ENCODE measurements around the gene ADCY4.
"Not testable (repeated sequence)": the region's sequence is repeated elsewhere in the genome, so short reads cannot be mapped to it uniquely, and the experiment has no call there.

The ADCY4 gene

DNA sequence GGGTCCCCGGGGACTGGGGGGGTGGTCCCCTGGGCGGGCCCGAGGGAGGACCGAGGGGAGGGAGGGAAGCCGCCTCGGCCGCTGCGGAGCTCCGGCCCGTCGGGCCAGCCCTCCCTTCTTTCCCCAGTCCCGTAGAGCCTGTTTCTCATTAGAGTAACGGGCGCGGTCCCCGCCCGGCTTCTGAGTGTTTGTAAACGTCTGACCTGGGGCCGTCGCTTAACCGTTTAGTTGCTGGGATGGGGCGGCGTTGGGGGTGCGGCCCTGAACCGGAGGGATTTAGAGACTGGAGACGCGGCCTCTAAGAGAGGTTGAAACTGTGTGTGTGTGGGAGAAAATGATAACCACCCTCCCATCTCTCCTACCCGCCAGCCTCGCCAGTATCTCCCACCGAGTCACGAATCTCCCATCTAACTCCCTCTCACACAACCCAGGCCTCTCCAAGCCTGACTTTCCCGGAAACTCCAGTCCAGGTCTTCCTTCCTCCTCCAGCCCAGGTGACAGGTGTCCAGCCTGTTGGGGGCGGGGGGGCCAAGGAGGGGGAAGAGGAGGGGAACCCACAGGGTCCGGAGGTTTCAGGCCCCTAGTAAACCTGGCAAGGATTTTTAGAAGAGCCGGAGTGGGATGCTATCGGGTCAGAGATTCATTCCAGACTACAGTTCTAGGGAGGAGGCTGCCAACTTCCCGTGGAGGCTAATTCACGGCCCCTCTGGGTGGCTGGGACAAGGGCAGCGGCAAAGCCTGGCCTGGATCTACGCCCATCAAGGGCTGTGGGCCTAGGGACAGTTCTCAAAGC, 32.0 kb upstream of the ADCY4 start:
- DNase-seq (ENCODE audit: low read depth) = peak; percentile 18

DNA sequence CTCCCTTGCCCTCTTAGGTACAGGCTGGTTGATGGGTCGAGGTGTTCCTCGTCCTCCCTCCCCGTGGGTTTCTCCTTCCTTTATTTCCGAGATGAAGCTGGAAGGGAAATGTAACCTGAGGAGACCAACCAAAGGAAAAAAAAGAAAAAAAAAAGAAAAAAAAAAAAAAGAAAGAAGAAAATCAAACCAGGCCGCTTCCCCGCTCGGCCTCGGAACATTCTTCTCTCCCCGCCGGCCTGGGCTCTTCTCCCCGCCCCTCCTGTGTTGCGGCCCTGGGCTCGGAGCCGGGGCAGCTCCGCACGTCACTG, 31.5 kb upstream of the ADCY4 start:
- DNase-seq (ENCODE audit: low read depth) = no peak

DNA sequence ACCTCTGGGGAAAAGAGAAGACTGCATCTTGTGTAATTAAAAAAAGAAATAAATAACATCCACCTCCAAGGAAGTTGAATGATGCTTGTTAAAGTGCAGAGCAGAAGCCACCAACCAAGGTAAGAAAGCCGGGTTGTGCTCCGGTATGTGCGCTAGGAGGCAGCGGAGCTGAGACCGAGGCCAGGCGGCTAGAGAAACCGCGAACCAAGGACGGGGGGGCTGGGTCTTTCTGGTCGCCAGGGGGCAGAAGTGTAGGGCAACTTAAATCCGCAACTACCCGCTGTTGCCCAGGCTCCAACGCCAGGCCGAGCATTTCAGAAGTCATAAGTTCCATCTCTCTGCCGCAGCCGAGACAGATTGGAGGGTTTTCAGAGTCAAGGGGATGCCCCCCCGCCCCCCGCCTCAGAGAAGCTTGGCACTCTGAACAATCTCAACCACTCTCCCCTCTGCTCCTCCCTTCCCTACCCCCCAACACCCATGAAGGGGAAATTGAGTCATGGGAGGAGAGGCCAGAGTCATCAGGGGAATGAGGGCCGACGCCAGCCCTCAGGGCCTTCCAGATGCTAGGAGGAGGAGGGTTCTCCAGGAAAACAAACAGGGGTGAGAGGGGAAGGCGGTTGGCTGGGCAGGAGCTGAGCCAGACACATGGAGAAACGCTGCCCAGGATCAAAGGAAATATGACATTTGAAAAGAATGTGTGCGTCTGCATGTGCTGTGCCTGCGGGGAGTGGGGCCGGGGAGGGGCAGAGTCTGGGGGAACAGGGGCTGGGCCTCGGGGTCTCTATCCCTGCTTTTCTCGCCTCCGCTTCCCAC, 30.9 kb upstream of the ADCY4 start:
- DNase-seq (ENCODE audit: low read depth) = peak; percentile 71

DNA sequence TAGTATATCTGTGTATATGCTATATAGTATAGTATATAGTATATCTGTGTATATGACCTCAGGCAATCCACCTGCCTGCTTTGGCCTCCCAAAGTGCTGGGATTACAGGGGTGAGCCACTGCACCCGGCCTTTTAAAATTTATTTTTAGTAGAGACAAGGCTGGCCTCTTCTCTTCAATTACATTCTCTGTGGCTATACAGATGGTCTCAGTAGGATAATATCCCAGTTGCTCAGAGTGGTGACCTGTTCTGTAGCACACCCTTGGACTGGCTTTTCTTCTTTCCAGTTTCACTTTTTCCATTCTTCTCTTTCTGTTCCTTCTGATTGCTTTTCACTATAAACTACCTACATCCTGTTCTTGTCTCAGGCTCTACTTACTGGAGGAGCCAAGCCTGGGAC, 30.0 kb upstream of the ADCY4 start:
- DNase-seq (ENCODE audit: low read depth) = no peak

DNA sequence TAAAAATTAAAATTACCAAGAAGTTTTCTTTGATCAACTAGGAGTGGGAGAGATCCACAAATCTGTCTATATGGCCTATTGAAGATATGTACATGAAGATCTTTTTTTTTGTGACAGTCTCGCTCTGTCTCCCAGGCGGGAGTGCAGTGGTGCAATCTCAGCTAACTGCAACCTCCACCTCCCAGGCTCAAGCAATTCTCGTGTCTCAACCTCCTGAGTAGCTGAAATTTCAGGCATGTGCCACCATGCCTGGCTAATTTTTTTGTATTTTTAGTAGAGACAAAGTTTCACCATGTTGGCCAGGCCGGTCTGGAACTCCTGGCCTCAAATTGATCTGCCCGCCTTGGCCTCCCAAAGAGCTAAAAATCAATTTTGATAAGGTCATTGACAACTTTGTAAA, 28.5 kb upstream of the ADCY4 start:
- DNase-seq (ENCODE audit: low read depth) = no peak

DNA sequence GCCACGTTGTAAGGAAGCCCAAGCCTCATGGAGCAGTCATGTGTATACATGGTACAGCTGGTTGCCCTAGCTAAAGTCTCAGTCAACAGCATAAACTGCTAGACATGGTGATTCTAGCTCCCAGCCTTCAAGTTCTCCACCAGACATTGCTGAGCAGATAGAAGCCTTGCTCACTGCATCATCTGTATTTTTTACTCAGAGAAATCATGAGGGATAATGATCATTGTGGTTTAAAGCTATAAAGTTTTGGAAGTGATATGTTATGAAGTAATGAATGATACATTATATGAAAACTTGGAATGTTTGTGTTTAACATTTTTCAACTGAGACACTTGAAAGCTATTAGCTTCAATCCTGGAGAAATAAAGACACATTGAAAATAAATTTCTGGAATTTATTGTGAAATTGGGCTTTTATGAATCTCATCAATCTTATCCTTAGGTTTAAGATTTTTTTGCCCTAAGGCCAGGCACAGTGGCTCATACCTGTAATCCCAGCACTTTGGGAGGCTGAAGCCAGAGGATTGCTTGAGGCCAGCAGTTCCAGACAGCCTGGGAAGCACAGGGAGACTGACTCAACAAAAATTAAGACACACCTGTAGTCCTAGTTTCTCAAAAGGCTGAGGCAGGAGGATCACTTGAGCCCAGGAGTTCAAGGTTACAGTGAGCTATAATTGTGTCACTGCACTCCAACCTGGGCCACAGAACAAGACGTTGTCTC, 27.5 kb upstream of the ADCY4 start:
- DNase-seq (ENCODE audit: low read depth) = no peak

DNA sequence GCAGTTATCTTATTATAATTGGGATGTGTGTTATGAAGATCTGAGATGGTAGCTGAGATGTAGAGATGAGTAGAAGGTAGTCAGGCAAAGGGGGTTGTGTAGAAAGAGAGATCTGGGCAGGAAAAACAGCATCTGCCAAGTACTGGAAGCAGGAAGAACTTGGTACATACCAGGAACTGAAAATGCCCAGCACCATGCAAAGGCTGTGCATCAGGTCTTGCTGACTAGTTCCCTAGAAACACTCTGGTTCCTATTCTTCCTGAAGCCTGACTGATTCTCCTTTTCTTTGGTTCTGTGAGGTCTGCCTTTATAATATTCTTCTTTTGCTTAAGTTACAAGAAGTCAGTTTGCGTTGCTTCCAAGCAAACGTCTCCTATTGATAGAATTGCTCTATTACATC, 26.5 kb upstream of the ADCY4 start:
- DNase-seq (ENCODE audit: low read depth) = no peak

DNA sequence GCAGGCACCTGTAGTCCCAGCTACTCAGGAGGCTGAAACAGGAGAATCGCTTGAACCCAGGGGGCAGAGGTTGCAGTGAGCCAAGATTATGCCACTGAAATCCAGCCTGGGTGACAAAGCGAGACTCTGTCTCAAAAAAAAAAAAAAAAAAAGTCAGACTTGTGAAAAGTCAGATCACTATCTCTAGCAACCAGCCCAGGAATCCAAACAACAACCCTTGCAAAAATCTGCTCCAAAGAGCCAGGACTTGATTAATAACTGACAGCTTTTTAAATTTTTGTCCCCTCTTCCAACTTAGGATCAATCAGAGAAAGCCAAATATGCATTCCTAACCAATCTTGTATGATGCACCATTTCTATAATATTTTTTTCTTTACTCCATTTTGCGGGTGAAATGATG, 25.4 kb upstream of the ADCY4 start:
- no peak for DNase-seq (ENCODE audit: low read depth)

DNA sequence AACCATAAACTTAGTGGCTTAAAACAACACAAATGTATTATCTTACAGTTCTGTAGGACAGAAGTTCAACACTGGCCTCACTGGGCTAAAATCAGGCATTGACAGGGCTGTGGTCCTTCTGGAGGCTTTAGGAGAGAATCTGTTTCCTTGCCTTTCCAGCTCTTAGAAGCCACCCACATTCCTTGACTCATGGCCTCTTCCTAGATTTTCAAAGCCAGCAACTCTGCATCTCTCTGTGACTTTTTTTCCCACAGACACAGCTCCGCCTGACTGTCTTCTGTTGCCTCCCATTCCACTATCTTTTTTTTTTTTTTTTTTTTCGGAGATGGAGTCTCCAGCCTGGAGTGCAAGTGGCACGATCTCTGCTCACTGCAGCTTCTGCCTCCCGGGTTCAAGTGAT, 21.3 kb upstream of the ADCY4 start:
- DNase-seq (ENCODE audit: low read depth) = no peak

DNA sequence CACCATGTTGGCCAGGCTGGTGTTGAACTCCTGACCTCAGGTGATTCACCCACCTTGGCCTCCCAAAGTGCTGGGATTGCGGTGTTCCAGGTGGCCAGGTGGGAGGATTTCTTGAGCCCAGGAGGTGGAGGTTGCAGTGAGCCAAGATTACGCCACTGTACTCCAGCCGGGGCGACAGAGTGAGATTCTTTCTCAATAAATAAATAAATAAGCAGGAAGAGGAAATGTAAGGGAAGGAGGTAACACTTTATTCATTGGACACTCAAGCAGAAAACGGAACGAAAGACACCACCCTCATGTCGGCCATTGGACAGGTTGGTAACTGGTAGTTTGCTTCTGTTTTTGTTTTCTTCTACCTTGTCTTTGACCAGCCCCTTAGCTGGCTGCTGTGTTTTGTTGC, 20.1 kb upstream of the ADCY4 start:
- no peak for DNase-seq (ENCODE audit: low read depth)

DNA sequence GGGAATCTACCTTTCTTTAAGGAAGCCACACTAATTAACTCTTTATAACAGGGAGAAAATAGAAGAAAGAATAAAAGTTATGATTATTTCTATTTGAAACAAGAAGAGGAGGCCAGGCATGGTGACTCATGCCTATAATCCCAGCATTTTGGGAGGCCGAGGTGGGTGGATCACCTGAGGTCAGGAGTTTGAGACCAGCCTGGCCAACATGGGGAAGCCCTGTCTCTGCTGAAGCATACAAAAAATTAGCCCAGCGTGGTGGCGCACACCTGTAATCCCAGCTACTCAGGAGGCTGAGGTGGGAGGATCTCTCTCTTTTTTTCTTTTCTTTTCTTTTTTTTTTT, 19.6 kb upstream of the ADCY4 start:
- not testable (repeated sequence) for DNase-seq (ENCODE audit: low read depth)

DNA sequence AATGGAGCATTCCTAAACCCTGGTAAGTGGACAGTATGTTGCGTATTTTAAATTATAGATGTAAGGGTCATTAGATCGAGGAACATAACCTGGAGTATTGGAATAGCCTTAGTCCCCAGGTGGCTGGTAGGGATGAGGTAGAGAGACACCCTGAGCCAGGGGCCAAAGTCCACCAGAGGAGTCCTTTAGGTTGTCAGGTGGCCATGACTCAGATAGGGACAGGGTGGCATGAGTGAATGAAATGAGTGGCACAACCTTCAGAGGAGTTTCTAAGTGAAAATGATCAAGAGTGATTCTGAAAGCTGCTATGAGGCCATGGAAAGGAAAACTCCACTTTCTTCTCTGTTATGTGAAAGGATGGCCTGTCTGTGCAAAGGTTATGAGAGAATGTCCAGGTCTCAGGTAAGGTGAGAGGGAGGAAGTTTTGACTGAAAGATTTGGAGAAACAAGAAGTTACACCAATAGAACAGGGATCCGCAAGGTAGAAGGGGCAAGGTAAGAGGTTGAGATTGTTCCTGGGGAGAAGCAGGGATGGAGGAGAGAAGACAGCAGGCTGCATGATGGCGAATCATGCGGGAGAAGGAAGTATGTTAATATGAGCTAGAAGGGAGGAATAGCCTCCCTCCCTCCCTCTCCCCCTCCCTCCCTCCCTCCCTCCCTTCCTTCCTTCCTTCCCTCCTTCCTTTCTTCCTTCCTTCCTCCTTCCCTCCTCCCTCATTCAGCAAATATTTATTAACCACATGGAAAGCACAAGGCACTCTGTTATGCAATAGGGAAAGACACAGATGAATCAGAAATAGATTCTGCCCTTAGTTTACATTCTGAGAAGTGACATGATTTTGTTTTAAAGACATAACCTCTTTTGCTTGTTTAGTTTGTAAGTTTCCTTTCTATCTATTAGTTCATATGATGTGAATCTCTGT, 18.9 kb upstream of the ADCY4 start:
- DNase-seq (ENCODE audit: low read depth) = no peak

DNA sequence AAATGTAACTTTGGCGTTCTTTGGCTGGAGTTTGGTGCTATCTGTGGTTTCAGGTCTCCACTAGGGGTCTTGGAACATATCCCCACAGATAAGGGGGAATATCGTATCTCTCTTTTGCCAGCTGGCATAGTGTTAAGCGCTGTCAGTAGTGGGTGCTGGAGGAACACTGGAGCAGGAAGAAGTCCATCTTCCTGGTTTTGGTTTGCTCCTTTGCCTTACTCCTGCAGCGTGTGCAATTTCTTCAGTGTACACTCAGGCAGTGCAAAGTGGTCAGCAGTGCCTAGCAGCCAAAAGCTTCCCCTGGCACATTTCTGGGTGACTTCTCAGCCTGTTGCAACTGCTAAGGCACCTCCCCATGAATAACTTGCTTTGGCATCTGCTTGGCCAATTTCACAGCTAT, 16.6 kb upstream of the ADCY4 start:
- no peak for DNase-seq (ENCODE audit: low read depth)

DNA sequence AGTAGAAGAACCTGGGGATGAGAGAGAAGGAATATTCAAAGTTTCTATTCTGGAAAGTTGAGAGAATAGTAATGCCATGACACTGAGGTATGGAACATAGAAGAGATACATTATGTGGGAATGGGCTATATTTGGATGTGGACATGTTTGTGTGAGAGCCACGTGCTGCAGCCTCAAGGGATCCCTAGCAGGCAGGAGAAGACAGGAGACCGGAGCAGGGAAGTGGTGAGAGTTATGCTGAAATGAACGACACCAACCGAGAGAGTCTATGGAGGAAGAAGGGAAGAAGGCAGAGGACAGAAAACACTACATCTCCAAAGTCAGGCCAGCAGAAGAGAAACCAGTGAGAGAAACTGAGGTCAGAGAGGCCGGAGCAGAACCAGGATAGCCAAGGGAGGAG, 14.9 kb upstream of the ADCY4 start:
- no peak for DNase-seq (ENCODE audit: low read depth)

DNA sequence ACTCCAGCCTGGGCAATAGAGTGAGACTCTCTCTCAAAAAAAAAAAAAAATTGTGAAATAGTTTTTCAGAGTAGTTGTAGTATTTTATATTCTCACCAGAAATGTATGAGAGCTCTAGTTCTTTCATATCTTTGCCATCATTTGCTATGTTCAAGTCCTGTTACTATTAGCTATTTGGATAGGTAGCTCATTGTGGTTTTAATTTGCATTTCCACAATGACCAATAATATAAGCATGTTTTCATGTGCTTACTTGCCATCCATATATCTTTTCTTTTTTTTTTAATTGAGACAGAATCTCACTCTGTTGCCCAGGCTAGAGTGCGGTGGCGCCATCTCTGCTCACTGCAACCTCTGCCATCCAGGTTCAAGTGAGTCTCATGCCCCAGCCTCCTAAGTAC, 13.3 kb upstream of the ADCY4 start:
- DNase-seq (ENCODE audit: low read depth) = no peak

DNA sequence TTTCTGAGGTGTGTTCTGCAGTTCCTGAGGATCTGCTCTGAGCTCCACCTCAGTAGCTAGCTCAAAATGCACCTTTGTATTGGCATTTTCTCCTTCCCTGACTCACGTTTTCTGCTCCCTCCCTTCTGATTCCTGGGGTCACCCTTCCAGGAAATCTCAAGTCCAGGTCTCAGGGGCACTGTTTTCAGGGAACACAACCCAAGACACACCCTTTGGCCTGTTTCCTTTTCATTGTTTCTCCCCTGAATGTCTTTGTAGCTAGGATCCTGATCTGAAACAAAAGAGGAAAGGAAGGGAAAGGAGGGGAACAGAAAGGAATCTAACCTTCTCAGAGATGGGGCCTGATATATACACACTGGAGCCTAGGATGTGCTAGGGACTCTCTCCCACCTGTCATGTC, 12.3 kb upstream of the ADCY4 start:
- no peak for DNase-seq (ENCODE audit: low read depth)

DNA sequence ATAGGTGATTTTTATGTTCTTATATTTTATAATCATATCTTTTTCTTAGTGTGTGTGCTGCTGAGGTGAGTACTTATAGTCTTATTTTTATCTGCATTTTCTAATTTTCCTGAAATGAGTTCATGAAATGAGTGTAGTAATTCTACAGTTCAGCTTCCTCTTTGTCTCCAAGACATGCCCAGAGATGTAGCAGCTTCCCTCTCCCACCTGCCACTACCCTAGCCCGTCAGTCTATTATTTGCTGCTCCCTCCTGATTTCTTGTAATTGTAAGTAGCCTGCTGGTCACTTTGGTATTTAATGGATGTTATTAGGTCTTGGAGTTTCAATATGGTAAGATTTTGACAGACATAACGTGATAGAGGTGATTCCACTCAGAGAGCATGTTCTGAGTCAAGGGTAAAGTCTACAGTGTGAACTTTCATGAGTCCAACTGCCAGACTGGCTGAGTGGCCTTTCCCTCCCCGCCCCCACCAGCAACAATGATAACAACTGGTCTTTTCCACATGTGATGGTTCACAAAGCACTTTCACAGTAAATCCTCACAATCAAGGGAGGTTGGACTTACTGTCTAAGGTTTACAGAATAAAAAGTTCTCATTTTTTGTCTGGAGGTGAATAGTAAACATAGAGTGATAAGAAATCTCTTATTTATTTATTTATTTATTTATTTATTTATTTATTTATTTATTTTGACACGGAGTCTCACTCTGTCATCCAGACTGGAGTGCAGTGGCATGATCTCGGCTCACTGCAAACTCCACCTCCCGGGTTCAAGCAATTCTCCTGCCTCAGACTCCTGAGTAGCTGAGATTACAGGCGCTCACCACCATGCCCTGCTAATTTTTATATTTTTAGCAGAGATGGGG, 9.2 kb upstream of the ADCY4 start:
- no peak for DNase-seq (ENCODE audit: low read depth)

DNA sequence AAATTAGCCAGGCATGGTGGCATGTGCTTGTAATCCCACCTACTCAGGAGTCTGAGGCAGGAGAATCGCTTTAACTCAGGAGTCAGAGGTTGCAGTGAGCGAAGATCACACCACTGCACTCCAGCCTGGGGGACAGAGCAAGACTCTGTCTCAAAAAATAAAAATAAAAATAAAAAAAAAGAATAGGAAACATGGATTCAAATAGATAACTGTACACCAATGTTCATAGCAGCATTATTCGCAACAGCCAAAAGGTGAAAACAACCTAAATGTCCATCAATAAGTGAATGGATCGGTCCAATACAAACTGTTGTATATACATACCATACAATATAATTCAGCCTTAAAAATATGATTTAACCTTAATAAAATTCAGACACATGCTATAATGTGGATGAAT, 8.0 kb upstream of the ADCY4 start:
- no peak for DNase-seq (ENCODE audit: low read depth)

DNA sequence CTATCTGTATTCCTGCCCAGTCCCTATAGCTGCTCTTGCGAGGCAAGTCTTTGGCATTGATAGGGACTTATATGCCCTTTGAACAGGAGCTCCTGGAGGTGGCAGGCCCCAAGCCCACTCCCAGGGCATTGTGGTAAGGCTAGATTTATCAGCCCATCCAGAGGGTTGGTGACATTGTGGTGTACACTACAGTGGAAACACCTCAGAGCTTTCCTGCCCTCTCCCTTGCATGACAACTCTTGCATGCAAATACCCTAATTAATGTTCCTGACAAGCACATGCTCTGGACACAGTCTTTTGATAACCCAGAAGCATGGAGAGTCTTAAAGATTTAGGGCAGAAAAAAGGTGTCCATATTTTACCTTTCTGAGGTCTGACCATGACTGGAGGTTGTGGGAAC, 5.7 kb upstream of the ADCY4 start:
- DNase-seq (ENCODE audit: low read depth) = no peak

DNA sequence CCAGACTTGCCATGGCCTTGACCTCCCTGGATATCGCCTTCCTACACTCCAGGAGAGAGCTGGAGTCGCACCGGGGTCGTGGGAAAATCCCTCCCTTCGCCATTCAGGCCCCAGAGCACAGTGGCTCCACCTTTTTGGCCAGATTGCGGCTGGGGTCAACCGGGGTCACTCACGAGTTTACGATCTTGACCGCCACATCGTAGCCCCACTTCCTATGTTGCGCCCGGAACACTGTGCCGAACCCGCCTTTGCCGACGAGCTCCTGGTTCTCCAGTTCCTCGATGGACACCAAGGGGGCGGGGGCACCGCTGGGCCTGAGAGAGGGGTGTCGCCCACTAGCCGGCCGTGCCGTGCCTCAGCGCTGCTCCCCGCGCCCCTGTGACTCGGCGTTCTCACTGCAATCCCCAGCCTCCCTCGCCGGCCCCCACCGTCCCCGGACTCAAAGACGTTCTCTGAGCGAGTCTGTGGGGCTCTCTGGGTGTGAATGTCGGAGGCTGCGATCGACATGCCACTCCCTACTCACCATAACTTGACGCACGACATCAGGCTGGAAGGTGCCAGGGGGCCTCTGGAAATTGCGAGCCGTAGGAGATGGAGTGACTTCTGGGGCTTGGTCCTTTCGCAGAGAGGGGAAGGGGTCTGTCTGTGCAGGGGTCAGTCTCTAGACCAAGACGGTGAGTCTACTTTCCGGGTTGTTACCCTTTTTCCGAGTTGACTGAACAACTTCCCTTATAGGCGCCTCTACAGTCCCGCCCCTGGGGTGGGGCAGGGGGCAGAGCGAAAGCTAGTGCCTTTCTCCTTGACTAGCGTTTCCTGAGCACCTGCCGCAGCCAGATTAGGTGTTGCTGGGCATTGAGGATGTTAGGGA, 4.6 kb upstream of the ADCY4 start, which contains the start of gene RIPK3:
Gene RIPK3 (minus strand): TSS at position 708 of the 868 bp plus-strand sequence. CDS start 165 bp downstream, at position 543.
- peak; percentile 51 for DNase-seq (ENCODE audit: low read depth)
